DND-41 (cell line): ENCODE data around the gene CALR.
"Not testable (repeated sequence)": the region's sequence is repeated elsewhere in the genome, so short reads cannot be mapped to it uniquely, and the experiment has no call there.

Experiments used
- ATAC-seq: fragments of 200-7000 bp; cut with Tn5 transposase; 3 replicates; pipeline ENCODE4 v1.9.1; 2021; ENCODE audit warnings: low read depth; ENCODE audit not compliant: insufficient read depth
- DNase-seq: peaks from one replicate; pipeline ENCODE4 v3.0.0-alpha.2; 2020
- H2AFZ ChIP-seq: 2 replicates; pipeline ENCODE4 v1.6.0; 2012; ENCODE audit warnings: low read depth, low read length
- H3K27ac ChIP-seq: 2 replicates; pipeline ENCODE4 v1.5.1; 2012; ENCODE audit warnings: low read length, inconsistent platforms
- H3K27me3 ChIP-seq: fragments of 200-600 bp; sonication (generic); 2 replicates; pipeline ENCODE4 v1.6.0; 2012; ENCODE audit warnings: low read length, mild to moderate bottlenecking, inconsistent platforms; ENCODE audit not compliant: insufficient read depth, poor library complexity
- H3K36me3 ChIP-seq: 2 replicates; pipeline ENCODE4 v1.5.1; 2012; ENCODE audit warnings: low read length, inconsistent platforms; ENCODE audit not compliant: insufficient read depth
- H3K4me1 ChIP-seq: 2 replicates; pipeline ENCODE4 v1.5.1; 2012; ENCODE audit warnings: mild to moderate bottlenecking, low read length; ENCODE audit not compliant: insufficient read depth
- H3K4me2 ChIP-seq: 2 replicates; pipeline ENCODE4 v1.6.0; 2012; ENCODE audit warnings: mild to moderate bottlenecking, moderate library complexity, low read length, inconsistent platforms; ENCODE audit not compliant: insufficient read depth
- H3K4me3 ChIP-seq, 2 experiments: fragments of 200-600 bp in 1 of 2; shearing (Covaris generic) in 1 of 2; 2 replicates each; pipeline ENCODE4 v1.5.1; 2012 to 2016; ENCODE audit warnings: inconsistent platforms in 2 of 2, low read length in 2 of 2, mild to moderate bottlenecking in 2 of 2, low read depth in 1 of 2, moderate library complexity in 1 of 2
- H3K79me2 ChIP-seq: 2 replicates; pipeline ENCODE4 v1.6.0; 2012; ENCODE audit warnings: low read length, inconsistent platforms; ENCODE audit not compliant: insufficient read depth
- H3K9ac ChIP-seq: 2 replicates; pipeline ENCODE4 v1.6.0; 2012; ENCODE audit warnings: low read depth, mild to moderate bottlenecking, inconsistent platforms, low read length, moderate library complexity
- H3K9me3 ChIP-seq: 2 replicates; pipeline ENCODE4 v1.5.1; 2012; ENCODE audit warnings: low read length, moderate library complexity, mild to moderate bottlenecking, inconsistent platforms; ENCODE audit not compliant: insufficient read depth, severe bottlenecking
- H4K20me1 ChIP-seq: 2 replicates; pipeline ENCODE4 v1.6.0; 2012; ENCODE audit warnings: low read length; ENCODE audit not compliant: insufficient read depth
- EZH2 ChIP-seq: IDR thresholded peaks from 3 replicates; pipeline ENCODE4 v1.6.1; 2012; ENCODE audit warnings: borderline replicate concordance, low read depth, mild to moderate bottlenecking, moderate library complexity, low read length, inconsistent platforms; ENCODE audit not compliant: severe bottlenecking
- TF ChIP-seq, protein P1 (sequence below): IDR thresholded peaks from 2 replicates; pipeline ENCODE4 v1.5.1; 2012; ENCODE audit warnings: borderline replicate concordance, low read length, moderate library complexity, mild to moderate bottlenecking; ENCODE audit not compliant: poor library complexity, severe bottlenecking; ENCODE audit errors: extremely low read depth

Gene CALR

DNA sequence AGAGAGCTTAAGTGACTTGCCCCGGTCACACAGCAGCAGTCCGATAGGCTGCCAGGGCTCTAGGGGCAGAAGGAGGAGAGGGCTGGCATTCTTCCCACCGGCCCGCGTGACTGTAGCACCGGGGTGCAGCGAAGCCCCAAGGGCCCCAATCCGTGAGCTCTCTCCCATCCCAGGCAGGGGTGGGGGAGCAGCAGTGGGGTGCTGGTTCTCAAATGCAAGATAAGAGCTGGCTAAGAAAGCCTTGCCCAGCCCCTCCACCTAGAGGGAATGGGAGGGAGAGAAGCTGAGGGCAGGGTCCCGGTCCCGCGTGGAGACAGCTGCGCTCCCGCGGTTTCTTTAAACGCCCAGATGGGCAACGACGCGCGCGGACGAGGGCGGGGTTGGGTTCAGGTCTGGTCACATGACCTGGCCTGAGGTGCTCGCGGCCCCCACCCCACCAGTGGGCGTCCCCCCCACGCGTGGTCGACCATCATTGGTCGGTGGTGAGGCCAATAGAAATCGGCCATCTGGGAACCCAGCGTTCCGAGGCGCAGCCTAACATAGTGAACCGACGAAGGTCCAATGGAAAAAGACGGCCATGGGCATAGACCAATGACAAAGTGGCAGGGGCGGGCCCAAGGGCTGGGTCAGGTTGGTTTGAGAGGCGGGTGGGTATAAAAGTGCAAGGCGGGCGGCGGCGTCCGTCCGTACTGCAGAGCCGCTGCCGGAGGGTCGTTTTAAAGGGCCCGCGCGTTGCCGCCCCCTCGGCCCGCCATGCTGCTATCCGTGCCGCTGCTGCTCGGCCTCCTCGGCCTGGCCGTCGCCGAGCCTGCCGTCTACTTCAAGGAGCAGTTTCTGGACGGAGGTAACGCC is at the start of gene CALR:
Gene CALR (plus strand): TSS at position 683 of the 852 bp plus-strand sequence. CDS start 71 bp downstream, at position 754.
- Histone ChIP-seq H3K4me1 (peaks cover 79% of the 10 kb centered on the region), H3K79me2 (peaks cover 57% of the 10 kb centered on the region), H3K27me3 (no peaks in the 10 kb centered on the region), H3K27ac (peak within 1 kb of the TSS; percentile 100), H3K36me3 (peaks cover 49% of the 10 kb centered on the region), H2AFZ (peak within 1 kb of the TSS; percentile 65), H4K20me1 (peaks cover 32% of the 10 kb centered on the region), H3K9ac (peak within 1 kb of the TSS; percentile 93), H3K4me3 (peak within 1 kb of the TSS; percentile 77 to 90), H3K4me2 (peak within 1 kb of the TSS; percentile 78), H3K9me3 (no peaks in the 10 kb centered on the region)
- TF ChIP-seq, protein P1, sequence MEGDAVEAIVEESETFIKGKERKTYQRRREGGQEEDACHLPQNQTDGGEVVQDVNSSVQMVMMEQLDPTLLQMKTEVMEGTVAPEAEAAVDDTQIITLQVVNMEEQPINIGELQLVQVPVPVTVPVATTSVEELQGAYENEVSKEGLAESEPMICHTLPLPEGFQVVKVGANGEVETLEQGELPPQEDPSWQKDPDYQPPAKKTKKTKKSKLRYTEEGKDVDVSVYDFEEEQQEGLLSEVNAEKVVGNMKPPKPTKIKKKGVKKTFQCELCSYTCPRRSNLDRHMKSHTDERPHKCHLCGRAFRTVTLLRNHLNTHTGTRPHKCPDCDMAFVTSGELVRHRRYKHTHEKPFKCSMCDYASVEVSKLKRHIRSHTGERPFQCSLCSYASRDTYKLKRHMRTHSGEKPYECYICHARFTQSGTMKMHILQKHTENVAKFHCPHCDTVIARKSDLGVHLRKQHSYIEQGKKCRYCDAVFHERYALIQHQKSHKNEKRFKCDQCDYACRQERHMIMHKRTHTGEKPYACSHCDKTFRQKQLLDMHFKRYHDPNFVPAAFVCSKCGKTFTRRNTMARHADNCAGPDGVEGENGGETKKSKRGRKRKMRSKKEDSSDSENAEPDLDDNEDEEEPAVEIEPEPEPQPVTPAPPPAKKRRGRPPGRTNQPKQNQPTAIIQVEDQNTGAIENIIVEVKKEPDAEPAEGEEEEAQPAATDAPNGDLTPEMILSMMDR, result no peak
- TF ChIP-seq EZH2, result no peak
- ATAC-seq (peak; percentile 79), DNase-seq (peak; percentile 100)

DNA sequence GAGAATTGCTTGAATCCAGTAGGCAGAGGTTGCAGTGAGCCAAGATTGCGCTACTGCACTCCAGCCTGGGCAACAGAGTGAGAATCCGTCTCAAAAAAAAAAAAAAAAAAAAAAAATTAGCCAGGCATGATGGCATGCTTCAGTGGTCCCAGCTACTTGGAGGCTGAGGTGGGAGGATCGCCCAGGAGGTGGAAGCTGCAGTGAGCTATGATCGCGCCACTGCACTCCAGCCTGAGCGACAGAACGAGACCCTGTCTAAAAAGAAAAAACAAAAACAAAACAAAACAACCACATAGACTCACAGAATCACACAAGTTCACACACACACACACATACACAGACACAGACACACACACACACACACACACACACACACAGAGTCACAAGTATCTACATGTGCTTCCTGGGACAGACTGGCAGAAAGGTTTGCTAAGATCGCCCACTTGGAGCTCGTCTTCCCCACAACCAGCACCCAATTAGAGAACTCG is 48.1 kb upstream of the CALR start:
- H3K9me3 ChIP-seq, ATAC-seq, DNase-seq, H3K27me3 ChIP-seq: not testable (repeated sequence)
- H4K20me1 ChIP-seq, result peaks cover 16% of the 10 kb centered on the region
- H2AFZ ChIP-seq, result peak overlapping the region; percentile 76
- peak overlapping the region; percentile 22 to 97; a peak in 3 of 4 replicates for H3K4me3 ChIP-seq
- H3K36me3 ChIP-seq, result peaks cover 28% of the 10 kb centered on the region
- H3K79me2 ChIP-seq, result peaks cover 30% of the 10 kb centered on the region
- H3K27ac ChIP-seq, result peak overlapping the region; percentile 78
- H3K9ac ChIP-seq, result peak overlapping the region; percentile 63
- H3K4me1 ChIP-seq, result peaks cover 32% of the 10 kb centered on the region
- peak overlapping the region; percentile 99 for H3K4me2 ChIP-seq

DNA sequence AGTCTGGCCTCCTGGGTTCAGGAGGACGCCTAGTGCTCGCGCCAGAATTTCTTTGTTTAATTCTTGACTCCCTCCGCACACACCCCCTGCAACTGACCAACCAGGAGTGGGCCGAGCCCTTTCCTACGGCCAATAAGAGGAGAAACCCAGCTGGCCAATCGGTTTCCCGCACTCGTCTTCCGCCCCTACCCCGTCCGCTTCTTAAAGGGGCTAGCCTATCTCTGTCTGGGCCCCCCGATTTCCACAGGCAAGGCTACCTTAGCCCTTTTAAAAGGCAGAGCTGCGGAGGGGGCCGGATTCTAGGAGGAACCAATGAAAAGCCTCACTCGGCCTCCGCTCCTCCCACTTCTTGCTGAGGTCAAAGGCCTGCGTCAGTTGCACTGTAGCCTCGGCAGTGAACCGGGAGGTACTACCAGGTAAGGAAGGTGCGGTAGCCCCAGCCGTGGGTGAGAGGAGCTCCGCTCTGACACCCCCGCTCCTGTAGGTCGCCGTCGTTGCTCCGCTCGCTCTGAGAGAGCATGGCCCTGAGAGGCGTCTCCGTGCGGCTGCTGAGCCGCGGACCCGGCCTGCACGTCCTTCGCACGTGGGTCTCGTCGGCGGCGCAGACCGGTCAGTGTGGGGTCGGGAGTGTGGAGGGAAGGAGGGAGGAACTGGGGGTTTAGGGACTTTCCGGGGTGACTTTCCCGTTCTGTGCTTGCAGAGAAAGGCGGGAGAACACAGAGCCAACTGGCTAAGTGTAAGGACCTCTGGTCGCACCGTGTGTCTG is 47.4 kb upstream of the CALR start, which contains the start of gene GCDH:
Gene GCDH (plus strand): TSS at position 374 of the 766 bp plus-strand sequence. CDS start 145 bp downstream, at position 519.
- Histone ChIP-seq H2AFZ (peak within 1 kb of the TSS; percentile 86), H3K4me3 (peak within 1 kb of the TSS; percentile 70 to 97; a peak in 3 of 4 replicates), H3K79me2 (peaks cover 30% of the 10 kb centered on the region), H3K9me3 (no peaks in the 10 kb centered on the region), H3K36me3 (peaks cover 32% of the 10 kb centered on the region), H3K4me1 (peaks cover 32% of the 10 kb centered on the region), H3K27me3 (no peaks in the 10 kb centered on the region), H3K27ac (peak within 1 kb of the TSS; percentile 78), H4K20me1 (peaks cover 16% of the 10 kb centered on the region), H3K4me2 (peak within 1 kb of the TSS; percentile 99), H3K9ac (peak within 1 kb of the TSS; percentile 63)
- TF ChIP-seq, protein P1, result peak; percentile 23
- TF ChIP-seq EZH2, result no peak
- DNase-seq (peak; percentile 99), ATAC-seq (peak; percentile 95)
